Endothelial cell of umbilical vein (primary cell): ENCODE results near the gene CIRBP. TPM values are rescaled to one million over a fixed set of nuclear protein-coding genes. Genes with fewer than 3 reads are reported as not detected.

ENCODE experiments used
- BruUV-seq: library from RNA; stranded (reverse); fragments of 400-500 nt; replicated peaks from 2 replicates; lab custom pipeline; 2021; lab: Mats Ljungman, UMichigan
- CTCF ChIA-PET: fragments of 300-600, 350-600 bp; sonication (Branson Sonifier 250); formaldehyde crosslinking; loops from one replicate; lab custom pipeline; 2021; ENCODE audit warnings: antibody characterized with exemption, inconsistent platforms; lab: Charles Lee
- POLR2A ChIA-PET: fragments of 300-600, 350-600 bp; sonication (Branson Sonifier 250); formaldehyde crosslinking; loops from one replicate; lab custom pipeline; 2021; ENCODE audit warnings: antibody characterized with exemption, inconsistent platforms; lab: Charles Lee
- DNase-seq: peaks from one replicate; pipeline ENCODE4 v3.0.0-alpha.2; 2011; ENCODE audit warnings: low read depth, low spot score
- FAIRE-seq: peaks from 2 replicates; lab custom pipeline; 2011; peaks lifted over from hg19 to GRCh38; lab: Jason Lieb, UNC
- H2AFZ ChIP-seq: 2 replicates; pipeline ENCODE4 v1.6.0; 2012; ENCODE audit warnings: low read depth, low read length, control low read depth, inconsistent platforms
- H3K27ac ChIP-seq: 2 replicates; pipeline ENCODE4 v1.5.1; 2011; ENCODE audit warnings: low read depth, mild to moderate bottlenecking, control low read depth, low read length, moderate library complexity; ENCODE audit not compliant: insufficient read depth
- H3K27me3 ChIP-seq, 2 experiments: 2 replicates each; pipeline versions ENCODE4 v1.6.0 to v1.6.1; 2011; ENCODE audit warnings: low read length in 2 of 2, mixed read lengths in 1 of 2; ENCODE audit not compliant: control insufficient read depth in 2 of 2, insufficient read depth in 2 of 2
- H3K36me3 ChIP-seq, 2 experiments: 2 replicates in 1 of 2; 3 replicates in 1 of 2; pipeline ENCODE4 v1.5.1; 2011; ENCODE audit warnings: low read length in 2 of 2, mild to moderate bottlenecking in 1 of 2, moderate library complexity in 1 of 2; ENCODE audit not compliant: control insufficient read depth in 2 of 2, insufficient read depth in 2 of 2; ENCODE audit errors: extremely low read depth in 1 of 2
- H3K4me1 ChIP-seq: 3 replicates; pipeline ENCODE4 v1.5.1; 2011; ENCODE audit warnings: mild to moderate bottlenecking, low read length; ENCODE audit not compliant: control insufficient read depth, insufficient read depth; ENCODE audit errors: extremely low read depth
- H3K4me2 ChIP-seq: 2 replicates; pipeline ENCODE4 v1.6.1; 2011; ENCODE audit warnings: low read length, control low read depth, mixed read lengths; ENCODE audit not compliant: insufficient read depth
- H3K4me3 ChIP-seq, 3 experiments: fragments of 200-600 bp in 1 of 3; sonication (generic), shearing (Covaris generic) in 1 of 3; replicated peaks in 1 of 3; 2 replicates each; pipeline ENCODE4 v1.5.1; 2011 to 2016; ENCODE audit warnings: control low read depth in 3 of 3, low read length in 3 of 3, mild to moderate bottlenecking in 2 of 3, inconsistent platforms in 1 of 3, low read depth in 1 of 3, moderate library complexity in 1 of 3; ENCODE audit not compliant: insufficient read depth in 1 of 3
- H3K79me2 ChIP-seq: 2 replicates; pipeline ENCODE4 v1.6.0; 2012; ENCODE audit warnings: low read length, inconsistent platforms; ENCODE audit not compliant: control insufficient read depth, insufficient read depth
- H3K9ac ChIP-seq: replicated peaks from 2 replicates; pipeline ENCODE3; 2011; ENCODE audit warnings: low read length, control low read depth; ENCODE audit not compliant: insufficient read depth; ENCODE audit errors: extremely low read depth
- H3K9me1 ChIP-seq: replicated peaks from 3 replicates; pipeline ENCODE4 v1.6.0; 2011; ENCODE audit warnings: mild to moderate bottlenecking, low read length; ENCODE audit not compliant: control insufficient read depth, insufficient read depth; ENCODE audit errors: extremely low read depth
- H3K9me3 ChIP-seq: replicated peaks from 2 replicates; pipeline ENCODE4 v1.5.1; 2012; ENCODE audit warnings: low read length, inconsistent platforms; ENCODE audit not compliant: control insufficient read depth, insufficient read depth
- H4K20me1 ChIP-seq: replicated peaks from 2 replicates; pipeline ENCODE3; 2011; ENCODE audit warnings: mild to moderate bottlenecking, low read length; ENCODE audit not compliant: control insufficient read depth, insufficient read depth; ENCODE audit errors: extremely low read depth
- CTCF ChIP-seq, 2 donors: IDR thresholded peaks; 1 replicate in 1 of 2; 2 replicates in 1 of 2; pipeline ENCODE4 v1.5.1; 2011; ENCODE audit warnings: low read length in 2 of 2, mild to moderate bottlenecking in 2 of 2, moderate library complexity in 2 of 2, control low read depth in 1 of 2, inconsistent platforms in 1 of 2, low read depth in 1 of 2; ENCODE audit not compliant: insufficient read depth in 1 of 2; ENCODE audit errors: extremely low read depth in 1 of 2
- EZH2 ChIP-seq: IDR thresholded peaks from 2 replicates; pipeline ENCODE4 v1.6.1; 2012; ENCODE audit warnings: borderline replicate concordance, low read depth, mild to moderate bottlenecking, moderate library complexity, low read length, inconsistent platforms; ENCODE audit not compliant: severe bottlenecking
- FOS ChIP-seq: IDR thresholded peaks from 2 replicates; pipeline ENCODE4 v1.6.1; 2011; ENCODE audit warnings: mild to moderate bottlenecking, low read length, moderate library complexity, borderline replicate concordance; ENCODE audit not compliant: insufficient read depth
- GATA2 ChIP-seq: IDR thresholded peaks from 2 replicates; pipeline ENCODE4 v1.7.0; 2011; ENCODE audit warnings: low read depth, mild to moderate bottlenecking, moderate library complexity, mixed read lengths, low read length; ENCODE audit not compliant: insufficient read length, insufficient read depth
- JUN ChIP-seq: IDR thresholded peaks from 2 replicates; pipeline ENCODE4 v1.6.1; 2011; ENCODE audit warnings: borderline replicate concordance, low read depth; ENCODE audit not compliant: insufficient read length, insufficient read depth
- MAX ChIP-seq: IDR thresholded peaks from 2 replicates; pipeline ENCODE4 v1.6.1; 2011; ENCODE audit not compliant: insufficient read depth, insufficient read length
- MYC ChIP-seq: IDR thresholded peaks from one replicate; pipeline ENCODE4 v1.6.1; 2011; ENCODE audit warnings: mild to moderate bottlenecking, low read depth, low read length
- POLR2A ChIP-seq: IDR thresholded peaks from 2 replicates; pipeline ENCODE4 v1.6.1; 2012; ENCODE audit warnings: low read depth, mild to moderate bottlenecking, control low read depth, low read length
- POLR2AphosphoS5 ChIP-seq: IDR thresholded peaks from 2 replicates; pipeline ENCODE4 v1.6.1; 2012; ENCODE audit warnings: low read depth, mild to moderate bottlenecking, control low read depth, low read length, moderate library complexity; ENCODE audit not compliant: insufficient read depth
- dilution Hi-C: fragments of 300-500 bp; cut with MboI; formaldehyde crosslinking; loops from one replicate; pipeline ENCODE4 v1.15.0; 2019; ENCODE audit warnings: low sequenced_read_pairs; ENCODE audit not compliant: extremely low pct_ligation_motif_present
- intact Hi-C: fragments of 100-400 bp; cut with micrococcal nuclease; formaldehyde crosslinking; loops from one replicate; pipeline ENCODE4 v1.10.0; 2022
- polyA plus RNA-seq, 4 experiments: library from polyadenylated mRNA; depleted of rRNA in 3 of 4; stranded (reverse) in 3 of 4; unstranded in 1 of 4; fragments of >200 nt; gene quantifications; 2 replicates each; pipeline versions ENCODE4 v1.2.1 to v1.2.3, GENCODE V29; 2011 to 2012; ENCODE audit warnings: missing spikeins in 1 of 4
- total RNA-seq: library from RNA; stranded (reverse); gene quantifications from 2 replicates; pipeline ENCODE4 v1.2.3, GENCODE V29; 2021

CIRBP gene
- total and polyA plus RNA-seq, 2 donors (not counting 3 experiments of a cell fraction or from before 2014, with no cell fraction given) = 225 to 439 TPM

GRCh38 chr19:1220477-1220930 is 48.6 kb upstream of the CIRBP start:
- ChIA-PET CTCF (interaction anchor here (1.0 to 2.5 kb wide), 5 partner anchors 12 to 107 kb away, joined by 4 to 8 read pairs (median 5); partner anchors contain the start of gene ATP5F1D), POLR2A (no interaction called here)
- no peak overlapping the region for H3K4me2 ChIP-seq
- no peak overlapping the region for H3K4me3 ChIP-seq
- no peaks in the 10 kb centered on the region for H3K9me3 ChIP-seq
- peaks cover 31% of the 10 kb centered on the region for H3K79me2 ChIP-seq
- peaks cover 5 to 17% of the 10 kb centered on the region in 2 experiments for H3K36me3 ChIP-seq
- no TSS peak for BruUV-seq
- H3K27me3 ChIP-seq = no peaks in the 10 kb centered on the region
- dilution Hi-C loops (no loop called here), intact Hi-C loops (no loop called here)
- H3K27ac ChIP-seq = no peak overlapping the region
- H3K9ac ChIP-seq = no peak overlapping the region
- DNase-seq (no peak), FAIRE-seq (no peak)
- peaks cover 4% of the 10 kb centered on the region for H3K4me1 ChIP-seq
- no peak overlapping the region for H2AFZ ChIP-seq
- H4K20me1 ChIP-seq = no peaks in the 10 kb centered on the region
- TF ChIP-seq FOS (no peak), JUN (no peak), MAX (no peak), GATA2 (no peak), CTCF (IDR thresholded peaks at IDR 0.05; ENCODE audit: extremely low read depth in 1 of 2, insufficient read depth in 1 of 2, low read depth in 1 of 2, low read length in 2 of 2) (no peak), POLR2A (no peak), MYC (no peak), EZH2 (no peak), POLR2AphosphoS5 (no peak)
- no peaks in the 10 kb centered on the region for H3K9me1 ChIP-seq
